ENCODE measurements around the gene CAMK1D.

CAMK1D gene

DNA sequence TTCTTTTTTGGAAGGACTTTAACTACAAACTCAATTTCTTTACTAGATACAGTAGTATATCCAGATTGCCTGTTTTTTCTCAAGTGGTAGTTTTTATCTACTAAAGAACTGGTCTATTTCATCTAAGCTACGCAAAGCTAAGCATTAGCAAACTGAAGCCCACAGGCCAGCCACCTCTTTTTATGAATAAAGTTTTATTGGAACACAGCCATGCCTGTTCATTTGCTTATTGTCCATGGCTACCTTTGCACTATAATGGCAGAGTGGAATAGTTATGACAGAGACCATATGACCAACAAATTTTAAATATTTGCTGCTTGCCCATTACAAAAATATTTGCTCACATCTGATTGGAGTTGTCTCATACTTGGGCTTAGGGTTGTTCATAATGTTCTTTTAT, 168.7 kb downstream of the CAMK1D start:
- no peaks in the 10 kb centered on the region for H3F3A ChIP-seq (ENCODE audit: control insufficient read depth, insufficient read depth)
- H4K20me1 ChIP-seq (ENCODE audit: control insufficient read depth, insufficient read depth, low read depth, low read length), result no peaks in the 10 kb centered on the region
- no peak overlapping the region for H3K4me3 ChIP-seq (ENCODE audit: low read length)
- H3K9me3 ChIP-seq (ENCODE audit: control insufficient read depth, insufficient read depth, low read length), result no peaks in the 10 kb centered on the region; the same call in 1 of the 2 replicates
- H3K36me3 ChIP-seq (ENCODE audit: control insufficient read depth, low read length), result no peaks in the 10 kb centered on the region
- no peaks in the 10 kb centered on the region for H3K27me3 ChIP-seq (ENCODE audit: control insufficient read depth, low read length)
- no peak overlapping the region for H3K27ac ChIP-seq (ENCODE audit: low read depth, low read length)
- TF ChIP-seq, protein P1, sequence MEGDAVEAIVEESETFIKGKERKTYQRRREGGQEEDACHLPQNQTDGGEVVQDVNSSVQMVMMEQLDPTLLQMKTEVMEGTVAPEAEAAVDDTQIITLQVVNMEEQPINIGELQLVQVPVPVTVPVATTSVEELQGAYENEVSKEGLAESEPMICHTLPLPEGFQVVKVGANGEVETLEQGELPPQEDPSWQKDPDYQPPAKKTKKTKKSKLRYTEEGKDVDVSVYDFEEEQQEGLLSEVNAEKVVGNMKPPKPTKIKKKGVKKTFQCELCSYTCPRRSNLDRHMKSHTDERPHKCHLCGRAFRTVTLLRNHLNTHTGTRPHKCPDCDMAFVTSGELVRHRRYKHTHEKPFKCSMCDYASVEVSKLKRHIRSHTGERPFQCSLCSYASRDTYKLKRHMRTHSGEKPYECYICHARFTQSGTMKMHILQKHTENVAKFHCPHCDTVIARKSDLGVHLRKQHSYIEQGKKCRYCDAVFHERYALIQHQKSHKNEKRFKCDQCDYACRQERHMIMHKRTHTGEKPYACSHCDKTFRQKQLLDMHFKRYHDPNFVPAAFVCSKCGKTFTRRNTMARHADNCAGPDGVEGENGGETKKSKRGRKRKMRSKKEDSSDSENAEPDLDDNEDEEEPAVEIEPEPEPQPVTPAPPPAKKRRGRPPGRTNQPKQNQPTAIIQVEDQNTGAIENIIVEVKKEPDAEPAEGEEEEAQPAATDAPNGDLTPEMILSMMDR (IDR thresholded peaks at IDR 0.05; ENCODE audit: low read depth, low read length, poor library complexity, severe bottlenecking), result no peak
- no peak for TF ChIP-seq EZH2phosphoT487 (IDR thresholded peaks at IDR 0.05; ENCODE audit: borderline replicate concordance, low read length)
- peaks cover 7% of the 10 kb centered on the region for H3K4me1 ChIP-seq (ENCODE audit: control insufficient read depth, low read length)
- no peak overlapping the region for H3K4me2 ChIP-seq (ENCODE audit: low read length)
- H3K79me2 ChIP-seq (ENCODE audit: control insufficient read depth, low read length), result peaks cover 51% of the 10 kb centered on the region
- no peaks in the 10 kb centered on the region for H3K9me2 ChIP-seq (replicated peaks; ENCODE audit: control insufficient read depth, low read length)

DNA sequence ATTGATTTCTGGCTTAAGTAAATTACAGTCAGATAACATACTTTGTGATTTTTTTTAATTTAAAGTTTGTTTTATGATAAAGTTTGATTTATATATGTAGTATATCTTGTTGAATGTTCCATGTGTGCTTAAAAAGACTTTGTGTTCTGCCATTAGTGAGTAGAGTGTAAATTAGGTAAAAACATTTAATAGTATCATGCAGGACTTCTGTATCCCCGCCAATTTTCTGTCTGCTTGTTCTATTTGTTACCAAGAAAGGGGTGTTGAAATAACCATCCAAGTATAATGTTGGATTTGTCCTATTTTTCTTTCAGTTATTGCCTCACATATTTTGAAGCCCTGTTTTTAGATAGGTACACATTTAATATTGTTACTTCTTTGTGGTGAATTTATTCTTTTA, 172.1 kb downstream of the CAMK1D start:
- Histone ChIP-seq H3K79me2 (ENCODE audit: control insufficient read depth, low read length) (peaks cover 50% of the 10 kb centered on the region), H3K27ac (ENCODE audit: low read depth, low read length) (no peak overlapping the region), H3K9me2 (replicated peaks; ENCODE audit: control insufficient read depth, low read length) (no peaks in the 10 kb centered on the region), H3K9me3 (ENCODE audit: control insufficient read depth, insufficient read depth, low read length) (no peaks in the 10 kb centered on the region; the same call in 1 of the 2 replicates), H3K4me1 (ENCODE audit: control insufficient read depth, low read length) (no peaks in the 10 kb centered on the region), H3K27me3 (ENCODE audit: control insufficient read depth, low read length) (no peaks in the 10 kb centered on the region), H4K20me1 (ENCODE audit: control insufficient read depth, insufficient read depth, low read depth, low read length) (0 out of 2 replicates have a peak, but pooled peaks cover 4% of the 10 kb centered on the region), H3K4me2 (ENCODE audit: low read length) (no peak overlapping the region), H3F3A (ENCODE audit: control insufficient read depth, insufficient read depth) (no peaks in the 10 kb centered on the region), H3K36me3 (ENCODE audit: control insufficient read depth, low read length) (no peaks in the 10 kb centered on the region), H3K4me3 (ENCODE audit: low read length) (no peak overlapping the region)
- TF ChIP-seq EZH2phosphoT487 (IDR thresholded peaks at IDR 0.05; ENCODE audit: borderline replicate concordance, low read length), result no peak
- TF ChIP-seq, protein P1 (IDR thresholded peaks at IDR 0.05; ENCODE audit: low read depth, low read length, poor library complexity, severe bottlenecking), result no peak

DNA sequence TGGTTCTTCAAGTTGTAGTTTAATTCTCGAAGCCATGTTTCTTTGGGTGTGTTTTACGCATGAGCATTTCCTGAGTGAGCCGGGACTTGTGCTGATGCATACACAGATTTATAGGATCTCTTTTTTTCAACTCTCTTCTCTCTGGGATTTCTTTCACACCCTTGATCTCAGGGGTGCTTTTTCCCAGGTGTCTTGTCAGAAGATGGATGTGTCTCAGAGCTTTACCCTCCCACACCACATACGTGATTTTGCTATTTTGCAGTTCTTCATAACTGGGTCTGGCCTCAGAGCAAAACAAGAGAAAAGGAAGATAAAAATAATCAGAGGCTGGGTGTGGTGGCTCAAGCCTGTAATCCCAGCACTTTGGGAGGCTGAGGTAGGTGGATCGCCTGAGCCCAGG, 177.0 kb downstream of the CAMK1D start:
- H3K79me2 ChIP-seq (ENCODE audit: control insufficient read depth, low read length), result peaks cover 75% of the 10 kb centered on the region
- H3K27ac ChIP-seq (ENCODE audit: low read depth, low read length), result no peak overlapping the region
- 0 out of 2 replicates have a peak, but pooled peaks cover 4% of the 10 kb centered on the region for H4K20me1 ChIP-seq (ENCODE audit: control insufficient read depth, insufficient read depth, low read depth, low read length)
- H3K9me2 ChIP-seq (replicated peaks; ENCODE audit: control insufficient read depth, low read length), result no peaks in the 10 kb centered on the region
- H3K9me3 ChIP-seq (ENCODE audit: control insufficient read depth, insufficient read depth, low read length), result no peaks in the 10 kb centered on the region
- no peaks in the 10 kb centered on the region for H3K27me3 ChIP-seq (ENCODE audit: control insufficient read depth, low read length)
- no peaks in the 10 kb centered on the region for H3K36me3 ChIP-seq (ENCODE audit: control insufficient read depth, low read length)
- H3K4me3 ChIP-seq (ENCODE audit: low read length), result no peak overlapping the region
- no peaks in the 10 kb centered on the region for H3F3A ChIP-seq (ENCODE audit: control insufficient read depth, insufficient read depth)
- TF ChIP-seq, protein P1 (IDR thresholded peaks at IDR 0.05; ENCODE audit: low read depth, low read length, poor library complexity, severe bottlenecking), result no peak
- no peak for TF ChIP-seq EZH2phosphoT487 (IDR thresholded peaks at IDR 0.05; ENCODE audit: borderline replicate concordance, low read length)
- no peaks in the 10 kb centered on the region for H3K4me1 ChIP-seq (ENCODE audit: control insufficient read depth, low read length)
- no peak overlapping the region for H3K4me2 ChIP-seq (ENCODE audit: low read length)

All from DOHH2 (cell line).